Left cardiac atrium (tissue), 4 donors: ENCODE measurements around the gene SHANK1. TPM values are rescaled to one million over a fixed set of nuclear protein-coding genes. Genes with fewer than 3 reads are reported as not detected.
"Not testable (repeated sequence)": the region's sequence is repeated elsewhere in the genome, so short reads cannot be mapped to it uniquely, and the experiment has no call there.

Experiments
- ATAC-seq, 2 donors: fragments of 200-7000 bp; cut with Tn5 transposase; one replicate each; pipeline ENCODE4 v1.9.1; 2020; ENCODE audit warnings: mild to moderate bottlenecking in 2 of 2, moderate library complexity in 2 of 2
- DNase-seq: peaks from one replicate; pipeline ENCODE4 v3.0.0-alpha.2; 2020
- intact Hi-C, 2 donors: fragments of 100-400 bp; cut with DNase I; formaldehyde crosslinking; loops; one replicate each; pipeline versions ENCODE4 v1.14.1 to v1.15.1; 2022 to 2023
- total RNA-seq, 2 donors: library from RNA; stranded (reverse); fragmentation: NEBNext Ultra II Directional; extraction: Animal tissue kit (Norgen Biotek cat#: 25700); gene quantifications; one replicate each; pipeline ENCODE4 v1.2.1, GENCODE V29; 2021
- donor health status: DM: no; HTN: yes; CAD: no.
- donor health status: DM: no; HTN: yes; CAD: no; lungs with severe emphysema.
- donor health status: DM: yes; HTN: yes; CAD: no.
- donor health status: Dilated cardiomyopathy.

The SHANK1 gene
- total RNA-seq, 2 donors from 2014 or later: 0.62 to 1.2 TPM

DNA sequence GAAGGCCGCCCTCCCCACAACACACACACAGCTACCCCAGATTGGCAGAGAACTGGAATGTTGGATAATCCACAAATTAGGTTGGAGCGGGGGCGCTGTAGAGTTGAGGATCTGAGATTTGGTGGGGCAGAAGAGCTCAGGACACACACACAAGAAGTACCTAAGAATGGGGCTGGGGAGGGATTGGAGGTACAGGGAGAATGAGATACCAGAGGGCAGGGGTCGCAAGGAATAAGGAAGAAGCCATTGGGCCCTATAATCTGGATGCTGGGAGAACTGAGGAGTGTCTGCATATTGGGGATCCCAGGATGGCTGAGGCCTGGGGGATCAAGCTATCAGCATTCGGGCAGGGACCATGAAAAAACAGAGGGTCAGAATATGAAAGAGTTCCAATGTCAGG lies 91.5 kb downstream of the SHANK1 start:
- DNase-seq: no peak
- intact Hi-C loops: no loop called here
- ATAC-seq: no peak

DNA sequence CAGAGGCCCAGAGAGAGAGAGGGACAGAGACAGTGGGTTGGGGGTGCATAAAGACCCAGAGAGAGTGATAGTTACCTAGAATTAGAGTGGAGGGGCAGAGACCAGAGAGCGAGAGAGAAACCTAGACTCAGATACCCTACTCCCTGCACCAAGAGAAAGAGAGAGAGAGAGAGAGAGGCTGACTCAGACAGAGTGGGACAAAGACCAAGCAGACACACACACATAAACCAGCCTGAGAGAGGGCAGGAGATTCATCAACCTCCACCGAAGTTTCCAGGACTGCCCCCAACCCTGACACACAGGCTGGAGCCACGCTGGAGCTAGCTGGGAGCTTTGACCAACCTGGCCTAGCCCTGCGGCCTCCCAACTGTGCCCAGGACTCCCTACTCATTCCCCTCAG lies 92.8 kb downstream of the SHANK1 start:
- no peak for ATAC-seq
- intact Hi-C loops: no loop called here
- no peak for DNase-seq

DNA sequence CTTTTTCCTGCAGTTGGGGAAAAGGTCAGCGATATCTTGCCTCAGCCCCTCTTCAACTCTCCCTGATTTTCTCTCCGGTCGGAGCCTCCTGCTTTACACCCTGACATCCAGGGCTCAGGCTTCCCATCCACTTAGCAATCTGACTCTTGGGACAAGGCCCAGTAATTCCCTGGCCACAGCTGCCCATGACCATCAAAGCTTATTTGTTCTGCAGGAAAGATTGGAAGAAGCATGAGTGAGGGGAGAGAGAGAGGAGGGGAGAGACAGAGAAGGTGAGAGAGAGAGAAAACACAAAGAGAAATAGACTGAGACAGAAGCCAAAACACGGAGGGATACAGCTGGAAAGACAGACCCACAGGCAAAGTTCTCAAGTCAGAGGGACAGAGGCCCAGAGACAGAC lies 93.6 kb downstream of the SHANK1 start:
- intact Hi-C loops: no loop called here
- ATAC-seq (no peak), DNase-seq (no peak)

DNA sequence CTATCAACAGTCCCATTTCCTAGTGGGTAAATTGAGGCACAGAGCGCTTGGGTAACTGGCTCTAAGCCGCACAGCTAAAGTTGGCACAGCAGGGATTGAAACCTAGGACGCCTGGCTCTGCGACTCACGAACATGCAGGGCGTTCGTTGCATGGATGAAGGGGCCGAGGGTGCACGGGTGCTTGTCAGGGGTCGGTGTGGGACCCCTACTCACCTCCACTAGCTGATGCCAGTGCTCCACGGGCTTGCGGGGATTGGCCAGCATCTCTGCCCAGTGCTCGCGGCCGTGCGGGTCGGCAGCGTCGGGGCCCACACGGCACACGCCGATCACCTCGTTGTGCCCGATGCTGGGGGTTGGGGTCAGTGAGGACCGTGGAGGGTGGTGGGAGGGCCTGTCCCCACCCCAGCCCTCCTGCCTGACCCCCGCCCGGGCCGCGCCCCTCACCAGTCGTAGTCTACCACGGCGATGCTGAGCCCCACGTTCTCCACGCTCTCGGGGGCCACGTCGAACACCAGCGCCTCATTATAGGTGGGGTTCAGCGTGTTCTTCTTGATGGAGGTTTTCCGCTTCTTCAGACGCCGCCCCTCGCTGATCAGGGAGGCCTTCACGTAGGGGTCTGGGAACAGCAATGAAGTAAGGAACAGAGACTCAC lies 94.5 kb downstream of the SHANK1 start:
- no peak for DNase-seq
- intact Hi-C loops: no loop called here
- ATAC-seq: no peak

GRCh38 chr19:50620394-50620906 lies 99.2 kb downstream of the SHANK1 start:
- DNase-seq, ATAC-seq, intact Hi-C loops: not testable (repeated sequence)

- ATAC-seq, intact Hi-C loops, DNase-seq: not testable (repeated sequence)
Measured at GRCh38 chr19:50619184-50619583, 100.4 kb downstream of the SHANK1 start.

DNA sequence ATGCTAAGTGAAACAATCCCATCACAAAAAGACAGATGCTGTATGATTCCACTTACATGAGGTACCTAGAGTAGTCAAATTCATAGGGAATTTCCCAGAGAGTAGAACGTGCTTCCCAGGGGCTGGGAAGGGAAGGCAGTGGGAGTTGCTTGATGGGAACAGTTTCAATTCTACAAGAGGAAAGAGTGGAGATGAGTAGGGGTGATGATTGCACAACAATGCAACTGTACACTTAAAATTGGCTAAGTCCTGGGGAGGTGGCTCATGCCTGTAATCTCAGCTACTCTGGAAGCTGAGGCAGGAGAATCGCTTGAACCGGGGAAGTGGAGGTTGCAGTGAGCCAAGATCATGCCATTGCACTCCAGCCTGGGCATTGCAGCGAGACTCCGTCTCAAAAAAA lies 101.2 kb downstream of the SHANK1 start:
- DNase-seq, intact Hi-C loops, ATAC-seq: not testable (repeated sequence)

DNA sequence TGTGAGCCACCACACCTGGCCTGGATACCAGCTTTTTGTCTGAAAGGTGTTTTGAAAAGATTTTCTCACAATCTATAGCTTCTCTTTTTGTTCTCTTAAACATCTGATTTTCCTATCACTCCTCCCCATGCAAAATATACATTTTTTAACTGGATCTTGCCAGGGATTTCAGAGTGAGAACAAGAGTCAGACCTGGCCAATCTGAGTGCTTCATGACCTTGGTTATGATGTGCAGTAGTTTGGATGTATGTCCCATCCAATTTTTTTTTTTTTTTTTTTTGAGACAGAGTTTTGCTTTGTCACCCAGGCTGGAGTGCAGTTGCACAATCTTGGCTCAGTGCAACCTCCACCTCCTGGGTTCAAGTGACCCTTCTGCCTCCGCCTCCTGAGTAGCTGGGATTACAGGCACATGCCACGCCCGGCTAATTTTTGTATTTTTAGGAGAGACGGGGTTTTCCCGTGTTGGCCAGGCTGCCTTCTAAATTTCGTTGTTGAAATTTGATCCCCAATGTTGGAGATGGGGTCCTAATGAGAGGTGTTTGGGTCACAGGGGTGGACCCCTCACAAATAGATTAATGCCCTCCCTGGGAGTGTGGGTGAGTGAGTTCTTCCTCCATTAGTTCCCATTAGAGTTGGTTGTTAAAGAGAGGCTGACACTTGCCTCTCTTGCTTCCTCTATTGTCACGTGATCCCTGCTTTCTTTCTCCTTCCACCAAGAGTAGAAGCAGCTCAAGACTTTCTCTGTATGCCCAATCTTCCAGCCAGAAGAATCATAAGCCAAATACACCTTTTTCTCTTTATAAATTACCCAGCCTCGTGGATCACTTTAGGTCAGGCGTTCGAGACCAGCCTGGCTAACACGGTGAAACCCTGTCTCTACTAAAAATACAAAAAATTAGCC lies 106.8 kb downstream of the SHANK1 start:
- ATAC-seq, DNase-seq, intact Hi-C loops: not testable (repeated sequence)

Other genes with a start within 250 kb of the SHANK1 start
- gene EMC10, start 243.3 kb downstream of the SHANK1 start, total RNA-seq: 10 to 100 TPM; 82.3 to 96.9 TPM
- gene GARIN5A, start 243.0 kb downstream of the SHANK1 start, total RNA-seq: 1 to 10 TPM; 1.4 to 1.5 TPM
- 10 to 100 TPM; 27.3 to 36.7 TPM for gene JOSD2, start 208.6 kb downstream of the SHANK1 start, total RNA-seq
- not detected for gene ASPDH, start 205.9 kb downstream of the SHANK1 start, total RNA-seq
- gene LRRC4B, start 151.4 kb downstream of the SHANK1 start, total RNA-seq: 1 to 10 TPM; 1.4 to 2.9 TPM
- under 1 TPM; 0.24 to 0.52 TPM for gene SYT3, start 79.9 kb downstream of the SHANK1 start, total RNA-seq
- 1 to 10 TPM; 1.3 to 2.0 TPM for gene C19orf81, start 70.4 kb downstream of the SHANK1 start, total RNA-seq
- 1 to 10 TPM; 8.4 to 9.6 TPM for gene CLEC11A, start 3.6 kb upstream of the SHANK1 start, total RNA-seq
- gene GPR32, start 50.7 kb upstream of the SHANK1 start, total RNA-seq: not detected
- not detected for gene ACP4, start 70.6 kb upstream of the SHANK1 start, total RNA-seq
- gene KLK1, start 104.0 kb upstream of the SHANK1 start, total RNA-seq: under 1 TPM in 1 of 2 donors, not detected in 1; 0.27 TPM
- not detected for gene KLK15, start 113.8 kb upstream of the SHANK1 start, total RNA-seq
- gene KLK3, start 135.1 kb upstream of the SHANK1 start, total RNA-seq: not detected
- gene KLK2, start 153.6 kb upstream of the SHANK1 start, total RNA-seq: not detected
- not detected for gene KLK4, start 191.6 kb upstream of the SHANK1 start, total RNA-seq
- under 1 TPM in 1 of 2 donors, not detected in 1; 0.42 TPM for gene KLK5, start 233.2 kb upstream of the SHANK1 start, total RNA-seq
- gene KLK6, start 249.8 kb upstream of the SHANK1 start, total RNA-seq: not detected